Left lung (tissue), 10 donors: Measurements from ENCODE around the gene CREB5. TPM values are rescaled to one million over a fixed set of nuclear protein-coding genes. Genes with fewer than 3 reads are reported as not detected.

ENCODE experiments used
- ATAC-seq: fragments of 200-7000 bp; cut with Tn5 transposase; one replicate; pipeline ENCODE4 v1.9.1; 2020; ENCODE audit warnings: moderate library complexity
- DNase-seq, 4 donors: peaks; one replicate each; pipeline ENCODE4 v3.0.0-alpha.2; 2013 to 2020
- H3K27ac ChIP-seq, 2 donors: fragments of 200-600 bp; sonication (generic) in 1 of 2; one replicate each; pipeline versions ENCODE4 v1.5.0 to v1.8.0; 2020 to 2021
- H3K27me3 ChIP-seq, 2 donors: fragments of 200-600 bp; sonication (generic) in 1 of 2; one replicate each; pipeline versions ENCODE4 v1.5.0 to v1.8.0; 2020 to 2021
- H3K36me3 ChIP-seq, 2 donors: fragments of 200-600 bp; sonication (generic) in 1 of 2; one replicate each; pipeline versions ENCODE4 v1.5.0 to v1.8.0; 2020 to 2021
- H3K4me1 ChIP-seq, 2 donors: fragments of 200-600 bp; one replicate each; pipeline ENCODE4 v1.8.0; 2021
- H3K4me3 ChIP-seq, 2 donors: fragments of 200-600 bp; sonication (generic) in 1 of 2; one replicate each; pipeline versions ENCODE4 v1.5.0 to v1.8.0; 2020 to 2021; ENCODE audit warnings: mild to moderate bottlenecking in 1 of 2
- H3K9me3 ChIP-seq, 2 donors: fragments of 200-600 bp; sonication (generic) in 1 of 2; one replicate each; pipeline versions ENCODE4 v1.5.0 to v1.8.0; 2020 to 2021
- intact Hi-C, 2 donors: fragments of 100-400 bp; cut with DNase I; formaldehyde crosslinking; loops; one replicate each; pipeline versions ENCODE4 v1.11.2 to v1.14.2; 2022
- polyA plus RNA-seq, 6 donors: library from polyadenylated mRNA; unstranded; fragments of 120-200 nt; gene quantifications; one replicate each; pipeline ENCODE4 v1.2.1, GENCODE V29; 2013; ENCODE audit not compliant: insufficient read length in 6 of 6
- total RNA-seq, 2 donors: library from RNA; stranded (reverse); fragmentation: NEBNext Ultra II Directional; extraction: Animal tissue kit (Norgen Biotek cat#: 25700); gene quantifications; one replicate each; pipeline ENCODE4 v1.2.1, GENCODE V29; 2021
- TF ChIP-seq, protein P1 (sequence below), 2 donors: fragments of 200-600 bp; sonication (generic) in 1 of 2; IDR thresholded peaks; one replicate each; pipeline versions ENCODE4 v1.5.0 to v1.8.0; 2021; ENCODE audit warnings: antibody characterized with exemption in 2 of 2
- donor health status: DM: no; HTN: yes; CAD: no.
- donor health status: DM: no; HTN: no; CAD: no.

Gene CREB5
- total and polyA plus RNA-seq, 8 donors = 6.6 to 19.9 (median 15.7) TPM

DNA sequence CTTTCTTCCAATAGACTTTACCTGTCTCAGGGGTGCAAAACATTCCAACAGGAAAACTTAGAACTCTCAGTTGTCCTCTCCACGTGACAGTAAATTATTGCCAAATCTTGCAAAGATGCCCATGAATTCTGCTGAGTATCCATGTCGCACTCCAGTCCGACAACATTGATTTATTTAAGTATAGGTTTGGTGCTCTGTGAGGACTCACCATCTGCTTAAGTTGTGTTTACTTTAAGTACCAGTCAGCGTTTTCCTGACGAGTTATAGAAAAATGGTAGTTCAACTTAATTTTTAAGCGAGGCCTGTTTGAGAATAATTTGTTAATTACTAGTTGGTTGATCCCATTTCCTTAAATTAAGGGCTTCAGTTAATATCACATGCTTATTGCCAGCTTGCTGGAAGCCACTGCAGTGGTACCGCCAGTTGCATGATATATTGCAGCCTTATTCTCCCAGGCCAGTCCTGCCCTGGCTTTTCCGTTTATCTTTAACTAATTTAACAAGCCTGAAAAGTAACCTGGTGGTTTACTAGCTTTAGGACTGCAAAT is 27.8 kb downstream of the CREB5 start:
- Histone ChIP-seq H3K27me3 (no peaks in the 10 kb centered on the region), H3K36me3 (no peaks in the 10 kb centered on the region), H3K4me1 (no peaks in the 10 kb centered on the region), H3K4me3 (no peak overlapping the region), H3K27ac (no peak overlapping the region), H3K9me3 (no peaks in the 10 kb centered on the region)
- no peak for DNase-seq
- intact Hi-C loops = no loop called here
- no peak for ATAC-seq
- TF ChIP-seq, protein P1, sequence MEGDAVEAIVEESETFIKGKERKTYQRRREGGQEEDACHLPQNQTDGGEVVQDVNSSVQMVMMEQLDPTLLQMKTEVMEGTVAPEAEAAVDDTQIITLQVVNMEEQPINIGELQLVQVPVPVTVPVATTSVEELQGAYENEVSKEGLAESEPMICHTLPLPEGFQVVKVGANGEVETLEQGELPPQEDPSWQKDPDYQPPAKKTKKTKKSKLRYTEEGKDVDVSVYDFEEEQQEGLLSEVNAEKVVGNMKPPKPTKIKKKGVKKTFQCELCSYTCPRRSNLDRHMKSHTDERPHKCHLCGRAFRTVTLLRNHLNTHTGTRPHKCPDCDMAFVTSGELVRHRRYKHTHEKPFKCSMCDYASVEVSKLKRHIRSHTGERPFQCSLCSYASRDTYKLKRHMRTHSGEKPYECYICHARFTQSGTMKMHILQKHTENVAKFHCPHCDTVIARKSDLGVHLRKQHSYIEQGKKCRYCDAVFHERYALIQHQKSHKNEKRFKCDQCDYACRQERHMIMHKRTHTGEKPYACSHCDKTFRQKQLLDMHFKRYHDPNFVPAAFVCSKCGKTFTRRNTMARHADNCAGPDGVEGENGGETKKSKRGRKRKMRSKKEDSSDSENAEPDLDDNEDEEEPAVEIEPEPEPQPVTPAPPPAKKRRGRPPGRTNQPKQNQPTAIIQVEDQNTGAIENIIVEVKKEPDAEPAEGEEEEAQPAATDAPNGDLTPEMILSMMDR (IDR thresholded peaks at IDR 0.05) = no peak

DNA sequence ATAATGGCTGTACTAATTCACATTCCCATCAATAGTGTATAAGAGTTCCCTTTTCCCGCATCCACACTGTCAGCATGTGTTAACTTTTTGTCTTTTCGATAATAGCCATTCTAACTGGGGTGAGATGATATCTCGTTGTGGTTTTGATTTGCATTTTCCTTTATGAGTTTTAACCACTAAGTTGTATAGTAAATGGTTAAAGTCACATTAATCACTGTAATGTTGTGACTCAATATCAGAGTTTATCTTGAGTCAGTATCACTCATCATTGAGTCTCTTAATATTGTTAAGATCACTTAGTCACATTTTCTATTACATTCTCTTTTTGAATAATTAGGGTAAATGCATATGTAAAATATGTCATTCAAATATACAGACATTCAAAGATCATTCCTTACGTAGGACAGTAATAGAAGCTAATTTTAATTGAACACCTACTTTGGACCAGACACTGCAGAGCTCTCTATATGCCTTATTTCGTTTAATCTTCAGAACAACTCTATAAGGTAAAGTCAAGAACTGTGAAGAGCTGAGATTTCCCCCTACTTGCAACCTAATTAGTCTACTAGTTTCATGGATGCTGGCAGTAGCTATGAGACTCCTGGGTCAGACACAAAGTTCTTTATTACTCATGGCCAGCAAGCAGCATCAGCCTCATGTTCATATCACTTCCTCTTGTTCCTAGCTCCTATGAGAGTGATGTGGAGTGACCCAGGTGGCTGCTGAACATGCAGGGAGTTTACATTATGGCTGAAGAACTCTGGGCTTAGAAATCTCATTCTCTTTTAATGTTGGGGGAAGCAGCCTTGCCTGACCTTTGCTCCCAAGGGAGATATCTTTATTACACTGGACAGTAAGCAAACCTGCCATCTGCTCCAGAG is 30.5 kb downstream of the CREB5 start:
- Histone ChIP-seq H3K27ac (no peak overlapping the region), H3K4me3 (no peak overlapping the region), H3K27me3 (no peaks in the 10 kb centered on the region), H3K36me3 (no peaks in the 10 kb centered on the region), H3K4me1 (no peaks in the 10 kb centered on the region), H3K9me3 (no peaks in the 10 kb centered on the region)
- TF ChIP-seq, protein P1 (IDR thresholded peaks at IDR 0.05) = no peak
- DNase-seq (no peak), ATAC-seq (no peak)
- intact Hi-C loops = no loop called here

DNA sequence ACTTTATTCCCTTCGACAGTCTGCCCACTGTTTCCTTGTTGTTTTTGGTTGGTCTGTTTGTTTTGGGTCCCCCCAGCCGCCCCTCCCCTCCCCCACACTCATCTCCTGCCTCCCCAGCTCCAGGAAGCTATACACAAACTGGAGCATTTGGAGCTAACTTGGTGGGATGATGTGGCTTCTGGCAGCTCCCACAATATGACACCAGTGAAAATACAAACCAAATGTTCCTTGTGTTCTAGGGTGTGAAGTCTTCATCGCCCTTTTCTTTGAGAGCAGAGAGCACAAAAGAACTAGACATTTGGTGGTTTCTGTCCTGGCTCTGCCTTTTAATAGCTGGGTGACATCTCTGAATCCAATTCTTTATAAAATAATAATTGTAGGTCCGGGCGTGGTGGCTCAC is 33.8 kb downstream of the CREB5 start:
- intact Hi-C loops = no loop called here
- Histone ChIP-seq H3K4me1 (no peaks in the 10 kb centered on the region), H3K9me3 (no peaks in the 10 kb centered on the region), H3K27me3 (no peaks in the 10 kb centered on the region), H3K4me3 (no peak overlapping the region), H3K36me3 (no peaks in the 10 kb centered on the region), H3K27ac (no peak overlapping the region)
- no peak for ATAC-seq
- TF ChIP-seq, protein P1 (IDR thresholded peaks at IDR 0.05) = no peak
- DNase-seq = no peak

DNA sequence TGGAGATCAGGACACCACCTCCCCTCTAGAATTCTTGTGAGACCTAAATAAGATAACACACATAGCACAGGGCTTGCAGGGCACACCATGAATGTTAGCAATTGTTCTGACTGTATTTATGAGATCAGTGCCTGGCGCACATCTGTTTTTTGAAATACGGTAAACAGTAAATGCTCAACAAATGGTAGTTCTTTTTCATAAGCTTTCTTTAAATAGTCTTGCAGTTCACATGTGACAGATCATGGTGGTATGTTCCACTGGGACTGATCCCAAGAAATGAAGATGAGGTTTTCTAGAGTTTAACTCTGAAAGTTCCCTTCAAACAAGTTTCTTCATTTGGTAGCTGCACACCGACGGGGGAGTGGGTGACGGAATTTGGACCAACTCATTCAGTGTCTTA is 34.8 kb downstream of the CREB5 start:
- Histone ChIP-seq H3K4me1 (no peaks in the 10 kb centered on the region), H3K36me3 (no peaks in the 10 kb centered on the region), H3K9me3 (no peaks in the 10 kb centered on the region), H3K27ac (no peak overlapping the region), H3K27me3 (no peaks in the 10 kb centered on the region), H3K4me3 (no peak overlapping the region)
- no peak for DNase-seq
- ATAC-seq = no peak
- intact Hi-C loops = no loop called here
- TF ChIP-seq, protein P1 (IDR thresholded peaks at IDR 0.05) = no peak

DNA sequence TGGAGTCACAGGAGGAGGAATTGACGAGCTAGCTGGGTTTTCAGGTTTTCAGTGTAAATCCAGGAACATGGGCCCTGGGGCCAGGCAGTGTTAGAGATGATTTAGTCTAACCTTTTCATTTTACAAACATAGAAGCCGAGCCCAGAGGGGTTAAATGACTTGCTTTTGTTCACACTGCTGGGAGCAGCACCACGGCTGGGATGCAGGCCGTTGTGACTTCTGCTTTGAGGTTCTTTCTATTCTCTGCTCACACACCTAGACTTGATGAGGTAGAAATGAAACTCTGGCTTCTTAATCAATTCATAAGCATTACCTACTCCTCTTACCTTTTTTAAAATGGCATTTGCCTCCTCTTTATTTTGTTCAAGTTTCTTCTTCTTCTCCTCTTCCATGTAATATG is 36.4 kb downstream of the CREB5 start:
- H3K27ac ChIP-seq = no peak overlapping the region
- no peaks in the 10 kb centered on the region for H3K27me3 ChIP-seq
- no peaks in the 10 kb centered on the region for H3K4me1 ChIP-seq
- no peak for DNase-seq
- ATAC-seq = no peak
- H3K36me3 ChIP-seq = no peaks in the 10 kb centered on the region
- no peaks in the 10 kb centered on the region for H3K9me3 ChIP-seq
- intact Hi-C loops = no loop called here
- TF ChIP-seq, protein P1 (IDR thresholded peaks at IDR 0.05) = no peak
- no peak overlapping the region for H3K4me3 ChIP-seq
